HL-60 (cell line): ENCODE results near the gene ANAPC13.

Source experiments
- GABPA ChIP-seq: IDR thresholded peaks from 2 replicates; pipeline ENCODE4 v1.6.1; 2012; ENCODE audit warnings: low read depth
- POLR2AphosphoS5 ChIP-seq: IDR thresholded peaks from 2 replicates; pipeline ENCODE4 v1.6.1; 2012; ENCODE audit warnings: low read depth
- TF ChIP-seq, protein P1 (sequence below): IDR thresholded peaks from one replicate; pipeline ENCODE4 v1.5.1; 2011; ENCODE audit warnings: low read length, control low read depth, inconsistent platforms; ENCODE audit not compliant: insufficient read depth
- TF ChIP-seq, protein P2 (sequence below): IDR thresholded peaks from 2 replicates; pipeline ENCODE4 v1.6.1; 2012; ENCODE audit warnings: low read depth; ENCODE audit not compliant: insufficient replicate concordance

DNA sequence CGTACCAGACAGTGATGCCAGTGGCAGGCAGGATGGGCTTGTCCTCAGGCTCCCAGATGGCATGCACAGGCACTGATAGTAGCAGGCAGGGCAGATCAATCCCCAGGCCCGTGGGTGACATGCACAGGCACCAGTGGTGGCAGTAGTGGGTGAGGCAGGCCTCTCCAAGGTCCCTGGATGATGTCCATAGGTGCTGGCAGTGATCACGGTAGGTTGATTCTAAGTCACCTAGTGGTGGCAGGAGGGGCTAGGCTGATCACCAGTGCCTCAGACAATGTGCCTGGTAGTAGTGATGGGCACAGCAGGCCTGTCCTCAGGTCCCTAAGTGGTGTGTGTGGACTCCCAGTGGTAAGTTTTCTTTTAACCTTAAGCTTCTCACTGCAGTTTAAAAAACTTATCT, 19.7 kb upstream of the ANAPC13 start:
- TF ChIP-seq, protein P1, sequence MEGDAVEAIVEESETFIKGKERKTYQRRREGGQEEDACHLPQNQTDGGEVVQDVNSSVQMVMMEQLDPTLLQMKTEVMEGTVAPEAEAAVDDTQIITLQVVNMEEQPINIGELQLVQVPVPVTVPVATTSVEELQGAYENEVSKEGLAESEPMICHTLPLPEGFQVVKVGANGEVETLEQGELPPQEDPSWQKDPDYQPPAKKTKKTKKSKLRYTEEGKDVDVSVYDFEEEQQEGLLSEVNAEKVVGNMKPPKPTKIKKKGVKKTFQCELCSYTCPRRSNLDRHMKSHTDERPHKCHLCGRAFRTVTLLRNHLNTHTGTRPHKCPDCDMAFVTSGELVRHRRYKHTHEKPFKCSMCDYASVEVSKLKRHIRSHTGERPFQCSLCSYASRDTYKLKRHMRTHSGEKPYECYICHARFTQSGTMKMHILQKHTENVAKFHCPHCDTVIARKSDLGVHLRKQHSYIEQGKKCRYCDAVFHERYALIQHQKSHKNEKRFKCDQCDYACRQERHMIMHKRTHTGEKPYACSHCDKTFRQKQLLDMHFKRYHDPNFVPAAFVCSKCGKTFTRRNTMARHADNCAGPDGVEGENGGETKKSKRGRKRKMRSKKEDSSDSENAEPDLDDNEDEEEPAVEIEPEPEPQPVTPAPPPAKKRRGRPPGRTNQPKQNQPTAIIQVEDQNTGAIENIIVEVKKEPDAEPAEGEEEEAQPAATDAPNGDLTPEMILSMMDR: no peak
- TF ChIP-seq, protein P2, sequence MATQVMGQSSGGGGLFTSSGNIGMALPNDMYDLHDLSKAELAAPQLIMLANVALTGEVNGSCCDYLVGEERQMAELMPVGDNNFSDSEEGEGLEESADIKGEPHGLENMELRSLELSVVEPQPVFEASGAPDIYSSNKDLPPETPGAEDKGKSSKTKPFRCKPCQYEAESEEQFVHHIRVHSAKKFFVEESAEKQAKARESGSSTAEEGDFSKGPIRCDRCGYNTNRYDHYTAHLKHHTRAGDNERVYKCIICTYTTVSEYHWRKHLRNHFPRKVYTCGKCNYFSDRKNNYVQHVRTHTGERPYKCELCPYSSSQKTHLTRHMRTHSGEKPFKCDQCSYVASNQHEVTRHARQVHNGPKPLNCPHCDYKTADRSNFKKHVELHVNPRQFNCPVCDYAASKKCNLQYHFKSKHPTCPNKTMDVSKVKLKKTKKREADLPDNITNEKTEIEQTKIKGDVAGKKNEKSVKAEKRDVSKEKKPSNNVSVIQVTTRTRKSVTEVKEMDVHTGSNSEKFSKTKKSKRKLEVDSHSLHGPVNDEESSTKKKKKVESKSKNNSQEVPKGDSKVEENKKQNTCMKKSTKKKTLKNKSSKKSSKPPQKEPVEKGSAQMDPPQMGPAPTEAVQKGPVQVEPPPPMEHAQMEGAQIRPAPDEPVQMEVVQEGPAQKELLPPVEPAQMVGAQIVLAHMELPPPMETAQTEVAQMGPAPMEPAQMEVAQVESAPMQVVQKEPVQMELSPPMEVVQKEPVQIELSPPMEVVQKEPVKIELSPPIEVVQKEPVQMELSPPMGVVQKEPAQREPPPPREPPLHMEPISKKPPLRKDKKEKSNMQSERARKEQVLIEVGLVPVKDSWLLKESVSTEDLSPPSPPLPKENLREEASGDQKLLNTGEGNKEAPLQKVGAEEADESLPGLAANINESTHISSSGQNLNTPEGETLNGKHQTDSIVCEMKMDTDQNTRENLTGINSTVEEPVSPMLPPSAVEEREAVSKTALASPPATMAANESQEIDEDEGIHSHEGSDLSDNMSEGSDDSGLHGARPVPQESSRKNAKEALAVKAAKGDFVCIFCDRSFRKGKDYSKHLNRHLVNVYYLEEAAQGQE: no peak
- no peak for TF ChIP-seq POLR2AphosphoS5
- TF ChIP-seq GABPA: no peak
